ENCODE results near the gene PROB1. TPM values are rescaled to one million over a fixed set of nuclear protein-coding genes. Genes with fewer than 3 reads are reported as not detected.
"Not testable (repeated sequence)": the region's sequence is repeated elsewhere in the genome, so short reads cannot be mapped to it uniquely, and the experiment has no call there.

PROB1 gene
- polyA plus RNA-seq, 4 donors, result 0.45 to 2.3 (median 0.79) TPM

DNA sequence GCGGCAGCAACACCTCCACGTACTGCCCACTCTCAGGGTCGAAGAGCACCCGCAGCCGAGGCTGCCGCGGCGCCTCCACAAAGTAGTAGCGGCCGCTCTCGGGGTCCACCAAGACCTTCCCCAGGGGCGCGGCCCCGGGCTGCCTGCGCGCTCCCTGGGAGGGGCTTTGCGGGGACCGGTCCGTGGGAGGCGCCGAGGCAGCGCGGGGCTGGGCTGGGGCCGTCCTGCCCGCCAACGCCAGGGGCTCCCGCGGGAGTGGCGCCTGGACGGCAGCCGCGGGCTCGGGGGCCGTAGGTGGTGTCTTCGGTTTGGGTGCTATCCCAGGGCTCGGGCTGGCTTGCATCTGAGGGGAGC lies 2.6 kb downstream of the PROB1 start:
- 0 to 8% (median 0%) methylated on average over 28 to 36 of the region's 36 CpGs for WGBS, 3 donors
- Histone ChIP-seq H3K36me3 (ENCODE audit: control insufficient read depth in 3 of 3, insufficient read depth in 2 of 3, low read depth in 1 of 3, low read length in 3 of 3) (peaks cover 0 to 14% (median 0%) of the 10 kb centered on the region in 3 donors), H3K4me3 (ENCODE audit: low read depth in 1 of 3, low read length in 3 of 3) (peak overlapping the region; percentile 30 to 64 (median 43)), H3K4me1 (ENCODE audit: control insufficient read depth in 3 of 3, insufficient read depth in 2 of 3, low read depth in 1 of 3, low read length in 2 of 3) (peaks cover 3 to 38% (median 3%) of the 10 kb centered on the region in 3 donors), H3K27me3 (ENCODE audit: control insufficient read depth in 3 of 3, insufficient read depth in 3 of 3, low read length in 3 of 3) (peaks cover 0 to 41% (median 0%) of the 10 kb centered on the region in 3 donors), H3K27ac (ENCODE audit: low read depth in 1 of 3, low read length in 2 of 3) (peak overlapping the region in 2 of 3 donors; percentile 64 to 85), H3K9me3 (ENCODE audit: control insufficient read depth in 2 of 2, insufficient read depth in 1 of 2, low read depth in 1 of 2, low read length in 1 of 2) (no peaks in the 10 kb centered on the region)
- FAIRE-seq (no peak), DNase-seq (no peak)

DNA sequence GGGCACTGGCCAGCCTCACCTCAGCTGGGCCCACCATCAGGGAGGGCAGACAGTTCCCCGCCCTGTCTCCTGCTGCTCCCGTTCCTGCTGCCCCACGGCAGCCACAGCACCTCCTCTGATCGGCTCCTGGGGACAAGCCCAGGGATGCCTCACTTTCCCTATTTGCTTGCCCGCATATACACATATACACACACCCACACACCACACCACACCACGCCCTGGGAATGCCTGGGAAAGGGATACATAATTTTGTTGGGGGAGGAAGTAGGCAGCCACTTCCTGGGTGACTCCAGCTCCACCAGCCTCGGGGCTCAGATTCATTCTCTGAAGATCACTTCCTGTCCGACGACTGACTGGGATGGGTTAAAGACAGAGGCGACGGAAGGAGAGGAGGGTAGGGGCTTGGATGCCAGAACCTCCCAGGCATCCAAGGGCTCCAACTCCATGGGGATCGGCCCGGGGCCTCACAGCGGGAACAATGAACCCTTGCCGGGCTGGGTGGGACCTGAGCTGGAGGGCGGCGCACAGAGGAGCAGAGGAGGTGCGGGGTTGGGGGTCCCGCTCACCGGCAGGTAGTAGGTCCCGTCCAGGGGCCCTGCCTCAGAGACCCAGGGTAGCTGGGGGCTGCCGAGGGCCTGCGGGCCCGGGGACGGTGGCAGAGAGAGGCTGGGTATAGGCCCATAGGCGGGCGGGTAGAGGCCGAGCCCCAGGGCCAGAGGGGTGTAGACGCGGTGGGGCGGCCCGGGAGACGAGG lies 3.2 kb downstream of the PROB1 start:
- peaks cover 0 to 9% (median 0%) of the 10 kb centered on the region in 3 donors for H3K36me3 ChIP-seq (ENCODE audit: control insufficient read depth in 3 of 3, insufficient read depth in 2 of 3, low read depth in 1 of 3, low read length in 3 of 3)
- peaks cover 0 to 41% (median 0%) of the 10 kb centered on the region in 3 donors for H3K27me3 ChIP-seq (ENCODE audit: control insufficient read depth in 3 of 3, insufficient read depth in 3 of 3, low read length in 3 of 3)
- peak overlapping the region; percentile 30 to 64 (median 43) for H3K4me3 ChIP-seq (ENCODE audit: low read depth in 1 of 3, low read length in 3 of 3)
- DNase-seq (peak in 1 of 2 donors; percentile 39), FAIRE-seq (no peak)
- H3K27ac ChIP-seq (ENCODE audit: low read depth in 1 of 3, low read length in 2 of 3), result peak overlapping the region in 2 of 3 donors; percentile 64 to 85
- 31 to 41% (median 36%) methylated on average over 31 to 33 of the region's 33 CpGs for WGBS, 3 donors
- no peaks in the 10 kb centered on the region for H3K9me3 ChIP-seq (ENCODE audit: control insufficient read depth in 2 of 2, insufficient read depth in 1 of 2, low read depth in 1 of 2, low read length in 1 of 2)
- peaks cover 3 to 38% (median 3%) of the 10 kb centered on the region in 3 donors for H3K4me1 ChIP-seq (ENCODE audit: control insufficient read depth in 3 of 3, insufficient read depth in 2 of 3, low read depth in 1 of 3, low read length in 2 of 3)

DNA sequence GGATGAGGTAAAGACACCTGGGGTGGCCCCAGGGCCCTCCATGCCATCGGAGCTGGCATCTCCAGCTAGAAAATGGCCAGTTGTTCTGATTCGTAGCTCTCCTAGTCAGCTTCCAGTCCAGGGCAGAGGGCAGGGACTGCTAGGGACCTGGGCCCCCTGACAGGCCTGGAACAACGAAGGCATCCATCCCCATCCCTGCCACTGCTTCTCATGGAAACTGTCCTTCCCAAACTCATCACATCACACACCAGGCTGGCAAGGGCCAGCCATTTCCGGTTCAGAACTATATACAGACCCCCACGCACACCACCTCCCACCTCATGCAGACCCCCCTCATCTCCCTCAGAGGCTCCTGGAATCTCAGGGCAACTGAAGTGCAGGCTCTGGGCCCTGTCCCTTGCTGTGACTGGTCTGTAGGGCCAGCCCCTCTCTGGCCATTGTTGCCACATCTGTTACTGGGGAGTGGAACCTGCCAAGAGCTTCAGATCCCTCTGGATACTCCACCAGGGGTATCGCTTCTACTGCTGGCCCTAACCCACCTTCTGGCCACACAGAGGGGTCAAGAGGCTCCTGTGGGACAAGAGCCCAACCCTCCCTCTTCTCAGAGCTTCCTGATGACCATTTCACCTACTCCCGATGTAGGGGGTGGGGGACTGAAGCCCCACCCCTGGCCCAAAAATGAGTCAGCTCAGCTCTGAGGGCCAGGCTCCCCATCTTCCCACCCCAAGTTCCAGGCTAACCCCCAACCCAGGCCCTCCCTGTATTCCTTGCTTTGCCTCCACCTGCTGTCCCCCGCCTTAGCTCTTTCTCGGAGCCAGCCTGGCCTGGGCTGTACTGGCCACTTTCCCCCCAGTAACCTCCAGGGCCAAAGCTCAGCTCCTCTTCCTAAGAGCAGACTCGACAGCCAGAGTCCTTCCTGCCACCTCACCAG lies 4.0 kb downstream of the PROB1 start:
- H3K27ac ChIP-seq (ENCODE audit: low read depth in 1 of 3, low read length in 2 of 3), result peak overlapping the region in 2 of 3 donors; percentile 76 to 85
- no peak overlapping the region for H3K4me3 ChIP-seq (ENCODE audit: low read depth in 1 of 3, low read length in 3 of 3)
- H3K27me3 ChIP-seq (ENCODE audit: control insufficient read depth in 3 of 3, insufficient read depth in 3 of 3, low read length in 3 of 3), result peaks cover 0 to 40% (median 0%) of the 10 kb centered on the region in 3 donors
- FAIRE-seq (no peak), DNase-seq (no peak)
- peaks cover 3 to 39% (median 3%) of the 10 kb centered on the region in 3 donors for H3K4me1 ChIP-seq (ENCODE audit: control insufficient read depth in 3 of 3, insufficient read depth in 2 of 3, low read depth in 1 of 3, low read length in 2 of 3)
- peaks cover 0 to 6% (median 0%) of the 10 kb centered on the region in 3 donors for H3K36me3 ChIP-seq (ENCODE audit: control insufficient read depth in 3 of 3, insufficient read depth in 2 of 3, low read depth in 1 of 3, low read length in 3 of 3)
- no peaks in the 10 kb centered on the region for H3K9me3 ChIP-seq (ENCODE audit: control insufficient read depth in 2 of 2, insufficient read depth in 1 of 2, low read depth in 1 of 2, low read length in 1 of 2)
- 76 to 83% (median 80%) methylated on average over 10 of the region's 10 CpGs for WGBS, 3 donors

DNA sequence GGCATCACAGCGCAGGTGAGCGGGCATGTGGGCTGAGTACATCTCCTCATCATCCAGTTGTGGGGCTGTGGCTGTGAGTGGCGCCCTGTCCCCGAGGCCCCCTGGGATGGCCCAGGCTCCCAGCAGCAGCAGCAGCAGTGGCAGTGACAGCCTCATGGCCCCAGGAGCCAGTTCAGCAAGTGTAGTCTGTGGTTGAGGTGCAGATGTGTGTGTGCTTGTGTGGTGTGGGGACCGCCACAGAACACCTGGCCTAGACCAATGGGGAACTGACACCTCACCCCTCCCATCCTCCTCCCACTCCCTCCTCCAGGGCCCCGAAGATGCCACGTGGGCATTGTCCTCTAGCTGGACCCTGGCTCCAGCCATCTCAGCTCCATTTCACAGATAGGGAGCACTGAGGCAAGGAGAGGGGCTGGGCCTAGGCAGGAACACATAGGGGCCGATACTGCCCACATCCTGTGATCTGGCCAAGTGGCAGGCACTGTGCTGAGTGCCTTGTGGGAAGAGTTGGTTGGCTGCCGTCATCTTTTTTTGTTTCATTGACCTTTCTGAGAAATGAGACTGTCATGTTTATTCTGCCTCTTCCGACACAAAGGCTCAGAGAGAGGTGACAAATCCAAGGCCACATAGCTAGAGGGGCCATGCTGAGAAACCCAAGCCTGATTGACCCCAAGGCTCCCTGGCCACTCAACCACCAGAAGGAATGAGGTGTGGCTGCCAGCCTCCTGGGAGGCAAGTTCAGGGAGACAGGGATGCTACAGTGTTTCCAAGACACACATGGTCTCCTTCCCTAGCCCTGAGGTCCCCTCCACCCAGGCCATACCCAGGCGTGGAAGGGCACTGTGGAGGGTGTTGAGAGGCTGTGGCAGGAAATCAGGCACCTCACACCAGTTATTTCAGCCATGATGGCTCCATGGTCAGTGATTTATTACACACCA lies 4.9 kb downstream of the PROB1 start, which contains the start of gene MZB1:
TSS of gene MZB1 (minus strand) at position 213 of the 938 bp plus-strand sequence. CDS start at position 156, 57 bp downstream.
- Histone ChIP-seq H3K36me3 (ENCODE audit: control insufficient read depth in 3 of 3, insufficient read depth in 2 of 3, low read depth in 1 of 3, low read length in 3 of 3) (no peaks in the 10 kb centered on the region), H3K4me1 (ENCODE audit: control insufficient read depth in 3 of 3, insufficient read depth in 2 of 3, low read depth in 1 of 3, low read length in 2 of 3) (peaks cover 3 to 48% (median 5%) of the 10 kb centered on the region in 3 donors), H3K9me3 (ENCODE audit: control insufficient read depth in 2 of 2, insufficient read depth in 1 of 2, low read depth in 1 of 2, low read length in 1 of 2) (no peaks in the 10 kb centered on the region), H3K27ac (ENCODE audit: low read depth in 1 of 3, low read length in 2 of 3) (peak within 1 kb of the TSS in 2 of 3 donors; percentile 76 to 85), H3K27me3 (ENCODE audit: control insufficient read depth in 3 of 3, insufficient read depth in 3 of 3, low read length in 3 of 3) (peaks cover 0 to 31% (median 0%) of the 10 kb centered on the region in 3 donors), H3K4me3 (ENCODE audit: low read depth in 1 of 3, low read length in 3 of 3) (peak within 1 kb of the TSS in 1 of 3 donors; percentile 0)
- FAIRE-seq, result no peak
- peak in 1 of 2 donors; percentile 54 for DNase-seq
- 64 to 80% (median 70%) methylated on average over 11 of the region's 11 CpGs for WGBS, 3 donors

DNA sequence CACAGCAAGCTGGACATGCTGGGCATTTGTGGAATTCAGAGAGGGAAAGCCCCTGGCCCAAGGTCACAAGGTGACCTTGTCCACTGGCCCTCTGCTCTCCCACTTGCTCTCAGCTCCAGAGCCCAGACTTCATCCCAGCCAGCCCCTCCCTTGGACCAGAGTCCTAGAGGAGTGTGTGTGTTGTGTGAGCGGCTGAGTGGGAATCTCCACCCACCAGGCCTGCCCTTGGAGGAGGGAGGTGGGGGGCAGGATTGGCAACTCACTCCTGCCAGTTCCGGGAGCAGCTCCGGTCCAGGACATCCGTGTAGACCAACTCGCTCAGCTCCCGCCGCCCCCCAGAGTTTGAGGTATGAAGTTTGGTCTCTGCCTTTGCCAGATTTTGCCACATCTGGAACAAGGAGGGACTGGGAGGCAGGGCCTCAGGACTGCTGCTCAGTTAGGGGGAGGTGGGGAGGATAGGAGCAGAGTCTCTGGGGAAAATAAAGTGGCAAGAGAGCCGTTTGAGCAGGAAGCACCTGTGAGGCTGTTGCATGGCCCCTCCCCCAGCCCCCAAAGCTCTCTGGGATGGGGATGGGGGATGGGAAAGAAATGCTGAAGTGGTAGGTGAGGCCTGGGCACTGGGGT lies 6.6 kb downstream of the PROB1 start:
- Histone ChIP-seq H3K9me3 (ENCODE audit: control insufficient read depth in 2 of 2, insufficient read depth in 1 of 2, low read depth in 1 of 2, low read length in 1 of 2) (no peaks in the 10 kb centered on the region), H3K4me1 (ENCODE audit: control insufficient read depth in 3 of 3, insufficient read depth in 2 of 3, low read depth in 1 of 3, low read length in 2 of 3) (peaks cover 8 to 52% (median 16%) of the 10 kb centered on the region in 3 donors), H3K27me3 (ENCODE audit: control insufficient read depth in 3 of 3, insufficient read depth in 3 of 3, low read length in 3 of 3) (peaks cover 0 to 14% (median 0%) of the 10 kb centered on the region in 3 donors), H3K4me3 (ENCODE audit: low read depth in 1 of 3, low read length in 3 of 3) (peak overlapping the region; percentile 14 to 43 (median 18)), H3K36me3 (ENCODE audit: control insufficient read depth in 3 of 3, insufficient read depth in 2 of 3, low read depth in 1 of 3, low read length in 3 of 3) (peaks cover 0 to 2% (median 0%) of the 10 kb centered on the region in 3 donors), H3K27ac (ENCODE audit: low read depth in 1 of 3, low read length in 2 of 3) (peak overlapping the region in 1 of 3 donors; percentile 77)
- DNase-seq (peak; percentile 78 to 91), FAIRE-seq (no peak)
- WGBS, 3 donors, result 6 to 25% (median 23%) methylated on average over 8 of the region's 8 CpGs

DNA sequence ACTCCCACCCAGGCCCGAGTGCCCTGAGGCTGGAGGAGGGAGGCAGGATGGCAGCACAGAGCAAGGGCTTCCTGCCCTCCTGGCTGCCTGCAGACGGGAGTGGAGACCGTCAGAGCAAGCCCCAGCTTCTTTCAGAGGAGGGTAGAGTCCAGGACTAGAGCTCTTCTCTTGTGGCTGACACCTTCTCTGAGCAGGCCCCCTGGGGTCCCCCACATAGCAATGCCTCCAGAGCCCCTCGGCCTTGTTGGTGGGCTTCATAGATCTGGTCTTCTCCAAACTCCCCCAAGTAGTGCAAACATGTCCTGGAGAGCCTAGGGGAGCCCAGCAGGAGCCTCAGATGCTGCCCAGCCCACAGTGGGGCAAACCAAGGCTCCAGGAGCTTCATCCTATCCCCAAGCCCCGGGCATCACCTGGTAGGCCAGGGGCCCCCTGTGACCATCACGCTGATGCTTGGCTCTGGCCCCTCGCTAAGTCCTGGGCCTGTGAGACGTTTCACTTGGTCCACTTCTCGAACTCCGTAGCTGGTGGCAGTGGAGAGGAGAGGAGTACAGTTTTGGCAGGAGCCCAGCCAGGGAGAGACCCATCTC lies 7.2 kb downstream of the PROB1 start:
- Histone ChIP-seq H3K36me3 (ENCODE audit: control insufficient read depth in 3 of 3, insufficient read depth in 2 of 3, low read depth in 1 of 3, low read length in 3 of 3) (peaks cover 0 to 2% (median 0%) of the 10 kb centered on the region in 3 donors), H3K4me1 (ENCODE audit: control insufficient read depth in 3 of 3, insufficient read depth in 2 of 3, low read depth in 1 of 3, low read length in 2 of 3) (peaks cover 10 to 49% (median 16%) of the 10 kb centered on the region in 3 donors), H3K4me3 (ENCODE audit: low read depth in 1 of 3, low read length in 3 of 3) (no peak overlapping the region), H3K27ac (ENCODE audit: low read depth in 1 of 3, low read length in 2 of 3) (peak overlapping the region in 2 of 3 donors; percentile 16 to 77), H3K27me3 (ENCODE audit: control insufficient read depth in 3 of 3, insufficient read depth in 3 of 3, low read length in 3 of 3) (peaks cover 0 to 8% (median 0%) of the 10 kb centered on the region in 3 donors), H3K9me3 (ENCODE audit: control insufficient read depth in 2 of 2, insufficient read depth in 1 of 2, low read depth in 1 of 2, low read length in 1 of 2) (no peaks in the 10 kb centered on the region)
- DNase-seq (no peak), FAIRE-seq (no peak)
- WGBS, 3 donors, result 47 to 56% (median 51%) methylated on average over 10 of the region's 10 CpGs

DNA sequence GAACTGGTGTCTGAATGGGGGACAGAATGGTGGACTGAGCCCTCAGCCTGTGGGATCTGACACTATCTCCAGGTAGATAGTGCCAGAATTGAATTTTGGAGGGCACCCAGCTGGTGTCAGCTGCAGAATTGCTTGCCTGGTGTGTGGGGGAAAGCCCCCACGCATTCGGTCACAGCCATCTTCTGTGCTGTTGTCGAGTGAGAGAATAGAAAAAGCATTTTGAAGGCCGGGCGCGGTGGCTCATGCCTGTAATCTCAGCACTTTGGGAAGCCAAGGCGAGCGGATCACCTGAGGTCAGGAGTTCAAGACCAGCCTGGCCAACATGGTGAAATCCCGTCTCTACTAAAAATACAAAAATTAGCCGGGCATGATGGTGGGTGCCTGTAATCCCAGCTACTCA lies 7.9 kb downstream of the PROB1 start:
- H3K4me3 ChIP-seq (ENCODE audit: low read depth in 1 of 3, low read length in 3 of 3); H3K27me3 ChIP-seq (ENCODE audit: control insufficient read depth in 3 of 3, insufficient read depth in 3 of 3, low read length in 3 of 3); FAIRE-seq; H3K9me3 ChIP-seq (ENCODE audit: control insufficient read depth in 2 of 2, insufficient read depth in 1 of 2, low read depth in 1 of 2, low read length in 1 of 2); DNase-seq; H3K36me3 ChIP-seq (ENCODE audit: control insufficient read depth in 3 of 3, insufficient read depth in 2 of 3, low read depth in 1 of 3, low read length in 3 of 3): not testable (repeated sequence)
- Histone ChIP-seq H3K27ac (ENCODE audit: low read depth in 1 of 3, low read length in 2 of 3) (peak overlapping the region in 1 of 3 donors; percentile 7), H3K4me1 (ENCODE audit: control insufficient read depth in 3 of 3, insufficient read depth in 2 of 3, low read depth in 1 of 3, low read length in 2 of 3) (peaks cover 13 to 53% (median 18%) of the 10 kb centered on the region in 3 donors)
- WGBS, 3 donors, result 94 to 97% (median 95%) methylated on average over 9 to 10 of the region's 10 CpGs

All from small intestine (tissue), 7 donors.